Astrocyte (in vitro differentiated cells and primary cell): ENCODE data around the gene RELN. TPM values are rescaled to one million over a fixed set of nuclear protein-coding genes. Genes with fewer than 3 reads are reported as not detected.

Experiments
- DNase-seq: peaks from one replicate; pipeline ENCODE4 v3.0.0-alpha.2; 2010; ENCODE audit warnings: low read depth
- FAIRE-seq: peaks from 2 replicates; lab custom pipeline; 2011; peaks lifted over from hg19 to GRCh38; lab: Jason Lieb, UNC
- H2AFZ ChIP-seq: 2 replicates; pipeline ENCODE4 v1.6.0; 2012; ENCODE audit warnings: low read depth, low read length, inconsistent platforms
- H3K27ac ChIP-seq: 2 replicates; pipeline ENCODE4 v1.5.1; 2011; ENCODE audit warnings: low read depth, low read length, inconsistent platforms
- H3K27me3 ChIP-seq: 2 replicates; pipeline ENCODE4 v1.6.0; 2011; ENCODE audit warnings: low read length, inconsistent platforms; ENCODE audit not compliant: insufficient read depth
- H3K36me3 ChIP-seq: 2 replicates; pipeline ENCODE4 v1.5.1; 2011; ENCODE audit warnings: low read length, inconsistent platforms; ENCODE audit not compliant: insufficient read depth
- H3K4me1 ChIP-seq: 2 replicates; pipeline ENCODE4 v1.5.1; 2011; ENCODE audit warnings: low read length, inconsistent platforms; ENCODE audit not compliant: insufficient read depth
- H3K4me2 ChIP-seq: 2 replicates; pipeline ENCODE4 v1.6.0; 2012; ENCODE audit warnings: low read length, inconsistent platforms
- H3K4me3 ChIP-seq: 2 replicates; pipeline ENCODE4 v1.5.1; 2011; ENCODE audit warnings: low read depth, mild to moderate bottlenecking, low read length, inconsistent platforms; ENCODE audit not compliant: insufficient read depth
- H3K79me2 ChIP-seq: 2 replicates; pipeline ENCODE4 v1.6.0; 2012; ENCODE audit warnings: mild to moderate bottlenecking, low read length, inconsistent platforms; ENCODE audit not compliant: insufficient read depth
- H3K9ac ChIP-seq: 2 replicates; pipeline ENCODE4 v1.6.0; 2012; ENCODE audit warnings: mild to moderate bottlenecking, low read length, inconsistent platforms
- H3K9me3 ChIP-seq: 2 replicates; pipeline ENCODE4 v1.5.1; 2012; ENCODE audit warnings: low read depth, mild to moderate bottlenecking, low read length, inconsistent platforms; ENCODE audit not compliant: insufficient read depth
- H4K20me1 ChIP-seq: 2 replicates; pipeline ENCODE4 v1.6.0; 2012; ENCODE audit warnings: low read length, inconsistent platforms; ENCODE audit not compliant: insufficient read depth
- H3K27ac Mint-ChIP-seq: one replicate; pipeline ENCODE4 v1.8.0; 2021; ENCODE audit warnings: mild to moderate bottlenecking, mixed read lengths; ENCODE audit not compliant: unreplicated experiment
- H3K27me3 Mint-ChIP-seq: one replicate; pipeline ENCODE4 v1.8.0; 2021; ENCODE audit warnings: low read depth, mixed read lengths; ENCODE audit not compliant: unreplicated experiment
- H3K36me3 Mint-ChIP-seq: one replicate; pipeline ENCODE4 v1.8.0; 2021; ENCODE audit warnings: low read depth, mixed read lengths; ENCODE audit not compliant: unreplicated experiment
- H3K4me1 Mint-ChIP-seq: one replicate; pipeline ENCODE4 v1.8.0; 2021; ENCODE audit warnings: low read depth, mixed read lengths; ENCODE audit not compliant: unreplicated experiment
- H3K4me3 Mint-ChIP-seq: one replicate; pipeline ENCODE4 v1.8.0; 2021; ENCODE audit warnings: mild to moderate bottlenecking, moderate library complexity, mixed read lengths; ENCODE audit not compliant: unreplicated experiment
- H3K9me3 Mint-ChIP-seq: one replicate; pipeline ENCODE4 v1.8.0; 2021; ENCODE audit warnings: mild to moderate bottlenecking, mixed read lengths; ENCODE audit not compliant: unreplicated experiment
- EZH2 ChIP-seq: IDR thresholded peaks from 2 replicates; pipeline ENCODE4 v1.6.1; 2012; ENCODE audit warnings: mild to moderate bottlenecking, low read length, inconsistent platforms; ENCODE audit not compliant: insufficient read depth
- total RNA-seq: library from RNA; stranded (reverse); gene quantifications from 2 replicates; pipeline ENCODE4 v1.2.1, GENCODE V29; 2021
- TF ChIP-seq, protein P1 (sequence below): IDR thresholded peaks from 2 replicates; pipeline ENCODE4 v1.5.1; 2011; ENCODE audit warnings: low read depth, mild to moderate bottlenecking, inconsistent platforms, low read length, moderate library complexity; ENCODE audit not compliant: insufficient read depth

The RELN gene
- total RNA-seq, 1 donor from 2014 or later, result 0.98 TPM

DNA sequence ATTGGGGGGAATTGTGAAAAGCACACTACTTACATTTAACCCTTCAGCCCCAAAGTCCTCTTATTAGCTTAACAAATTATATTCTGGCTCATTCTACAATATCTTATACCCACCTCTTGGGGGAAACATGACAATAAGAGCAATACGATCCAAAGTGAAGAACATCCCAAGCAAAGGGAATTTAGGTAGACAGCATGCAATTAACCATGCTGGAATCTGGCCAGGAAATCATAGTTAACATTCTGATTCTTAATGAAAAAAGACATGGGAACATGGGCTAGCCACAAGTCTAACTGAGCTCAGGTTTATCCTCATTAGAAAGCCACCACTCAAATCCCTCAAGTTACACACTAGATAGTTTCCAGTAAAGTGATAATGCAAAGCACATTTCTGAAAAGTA is 301.5 kb downstream of the RELN start:
- Mint-ChIP-seq H3K27ac (no peak overlapping the region), H3K27me3 (no peaks in the 10 kb centered on the region), H3K4me3 (no peak overlapping the region), H3K36me3 (no peaks in the 10 kb centered on the region), H3K4me1 (no peaks in the 10 kb centered on the region), H3K9me3 (no peaks in the 10 kb centered on the region)
- no peak overlapping the region for H2AFZ ChIP-seq
- H3K4me1 ChIP-seq, result no peaks in the 10 kb centered on the region
- TF ChIP-seq EZH2, result no peak
- TF ChIP-seq, protein P1, sequence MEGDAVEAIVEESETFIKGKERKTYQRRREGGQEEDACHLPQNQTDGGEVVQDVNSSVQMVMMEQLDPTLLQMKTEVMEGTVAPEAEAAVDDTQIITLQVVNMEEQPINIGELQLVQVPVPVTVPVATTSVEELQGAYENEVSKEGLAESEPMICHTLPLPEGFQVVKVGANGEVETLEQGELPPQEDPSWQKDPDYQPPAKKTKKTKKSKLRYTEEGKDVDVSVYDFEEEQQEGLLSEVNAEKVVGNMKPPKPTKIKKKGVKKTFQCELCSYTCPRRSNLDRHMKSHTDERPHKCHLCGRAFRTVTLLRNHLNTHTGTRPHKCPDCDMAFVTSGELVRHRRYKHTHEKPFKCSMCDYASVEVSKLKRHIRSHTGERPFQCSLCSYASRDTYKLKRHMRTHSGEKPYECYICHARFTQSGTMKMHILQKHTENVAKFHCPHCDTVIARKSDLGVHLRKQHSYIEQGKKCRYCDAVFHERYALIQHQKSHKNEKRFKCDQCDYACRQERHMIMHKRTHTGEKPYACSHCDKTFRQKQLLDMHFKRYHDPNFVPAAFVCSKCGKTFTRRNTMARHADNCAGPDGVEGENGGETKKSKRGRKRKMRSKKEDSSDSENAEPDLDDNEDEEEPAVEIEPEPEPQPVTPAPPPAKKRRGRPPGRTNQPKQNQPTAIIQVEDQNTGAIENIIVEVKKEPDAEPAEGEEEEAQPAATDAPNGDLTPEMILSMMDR, result no peak
- FAIRE-seq, result no peak
- no peak overlapping the region for H3K4me2 ChIP-seq
- no peak overlapping the region for H3K4me3 ChIP-seq
- no peaks in the 10 kb centered on the region for H3K9me3 ChIP-seq
- H3K36me3 ChIP-seq, result no peaks in the 10 kb centered on the region
- no peak overlapping the region for H3K27ac ChIP-seq
- DNase-seq, result no peak
- H3K27me3 ChIP-seq, result no peaks in the 10 kb centered on the region
- no peaks in the 10 kb centered on the region for H3K79me2 ChIP-seq
- no peaks in the 10 kb centered on the region for H4K20me1 ChIP-seq
- no peak overlapping the region for H3K9ac ChIP-seq

DNA sequence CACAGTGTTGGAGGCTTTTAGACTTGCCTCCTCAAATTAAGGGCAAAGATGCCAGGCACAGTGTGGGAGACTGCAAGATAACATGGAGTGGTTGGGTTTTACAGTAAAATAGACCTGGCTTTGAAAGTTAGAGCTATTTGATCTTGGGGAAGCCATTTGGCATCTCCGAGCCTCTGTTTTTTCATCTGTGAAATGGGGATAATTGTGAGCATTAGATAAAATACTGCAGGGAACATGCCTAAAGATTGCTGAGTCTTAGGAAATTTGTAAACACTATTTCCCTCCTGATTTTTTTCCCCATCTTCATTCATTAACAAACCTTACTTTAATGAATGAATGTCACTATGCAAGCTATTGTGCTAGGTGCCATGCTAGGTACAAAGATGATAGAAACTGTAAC is 302.2 kb downstream of the RELN start:
- TF ChIP-seq, protein P1, result no peak
- TF ChIP-seq EZH2, result no peak
- Histone ChIP-seq H3K27me3 (no peaks in the 10 kb centered on the region), H3K27ac (no peak overlapping the region), H3K9ac (no peak overlapping the region), H4K20me1 (no peaks in the 10 kb centered on the region), H3K9me3 (no peaks in the 10 kb centered on the region), H3K4me2 (no peak overlapping the region), H3K4me1 (no peaks in the 10 kb centered on the region), H3K79me2 (no peaks in the 10 kb centered on the region), H2AFZ (no peak overlapping the region), H3K4me3 (no peak overlapping the region), H3K36me3 (no peaks in the 10 kb centered on the region)
- Mint-ChIP-seq H3K4me1 (no peaks in the 10 kb centered on the region), H3K9me3 (no peaks in the 10 kb centered on the region), H3K27ac (no peak overlapping the region), H3K27me3 (no peaks in the 10 kb centered on the region), H3K4me3 (no peak overlapping the region), H3K36me3 (no peaks in the 10 kb centered on the region)
- FAIRE-seq (no peak), DNase-seq (no peak)

DNA sequence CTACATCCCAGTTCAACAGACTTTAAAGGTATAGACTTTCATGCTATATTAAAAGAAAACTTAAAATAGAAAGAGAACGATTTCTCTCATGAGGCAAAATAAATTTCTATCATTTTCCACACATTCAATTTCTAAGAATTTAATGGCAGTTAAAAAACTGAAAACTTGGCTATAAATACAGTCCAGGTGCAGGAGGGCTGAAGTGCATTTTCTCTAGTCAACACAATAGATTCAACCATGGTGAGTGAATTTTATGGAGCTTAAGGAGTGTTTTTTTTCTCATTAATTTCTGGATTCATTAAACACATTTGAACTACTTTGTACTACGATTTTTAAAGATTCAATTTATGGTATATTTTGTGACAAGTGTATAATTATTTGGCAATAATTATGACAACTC is 302.7 kb downstream of the RELN start:
- H3K27ac Mint-ChIP-seq, result no peak overlapping the region
- H3K27me3 Mint-ChIP-seq, result no peaks in the 10 kb centered on the region

More for the DNA sequence above, 302.7 kb downstream of the RELN start:
- H3K9me3 ChIP-seq, result no peaks in the 10 kb centered on the region
- no peaks in the 10 kb centered on the region for H3K27me3 ChIP-seq
- no peak overlapping the region for H3K4me2 ChIP-seq
- no peak overlapping the region for H3K4me3 ChIP-seq
- H3K4me1 ChIP-seq, result no peaks in the 10 kb centered on the region
- DNase-seq, result no peak
- H3K9me3 Mint-ChIP-seq, result no peaks in the 10 kb centered on the region
- no peak overlapping the region for H3K9ac ChIP-seq
- no peak overlapping the region for H2AFZ ChIP-seq
- H3K4me3 Mint-ChIP-seq, result no peak overlapping the region
- H3K27ac ChIP-seq, result no peak overlapping the region
- no peaks in the 10 kb centered on the region for H3K79me2 ChIP-seq
- TF ChIP-seq, protein P1, result no peak
- no peak for TF ChIP-seq EZH2
- H4K20me1 ChIP-seq, result no peaks in the 10 kb centered on the region
- no peaks in the 10 kb centered on the region for H3K36me3 ChIP-seq
- no peaks in the 10 kb centered on the region for H3K4me1 Mint-ChIP-seq
- no peak for FAIRE-seq
- no peaks in the 10 kb centered on the region for H3K36me3 Mint-ChIP-seq
